SK-N-SH treated with all-trans-retinoic acid at 6 μM for 48 hours (cell line): ENCODE measurements around the gene MKRN3.

ENCODE experiments used
- ATAC-seq: fragments of 200-7000 bp; cut with Tn5 transposase; 3 replicates; pipeline ENCODE4 v1.9.1; 2020; ENCODE audit warnings: mild to moderate bottlenecking, moderate library complexity
- ARNTL ChIP-seq: fragments of 450-650 bp; formaldehyde crosslinking; IDR thresholded peaks from 2 replicates; pipeline ENCODE4 v1.5.0; 2020; ENCODE audit warnings: low read depth, mild to moderate bottlenecking, moderate library complexity, borderline replicate concordance
- BACH2 ChIP-seq: fragments of 250-450 bp; sonication (Bioruptor Pico); IDR thresholded peaks from 2 replicates; pipeline ENCODE4 v1.9.0; 2021; ENCODE audit warnings: mild to moderate bottlenecking, borderline replicate concordance
- CSDC2 ChIP-seq: fragments of 250-450 bp; sonication (Bioruptor Pico); IDR thresholded peaks from 2 replicates; pipeline ENCODE4 v1.5.0; 2020; ENCODE audit warnings: mild to moderate bottlenecking, moderate library complexity
- ESRRG ChIP-seq: fragments of 250-450 bp; sonication (Bioruptor Pico); IDR thresholded peaks from 2 replicates; pipeline ENCODE4 v1.6.1; 2021; ENCODE audit warnings: mild to moderate bottlenecking
- GLIS3 ChIP-seq: fragments of 250-450 bp; sonication (Bioruptor Pico); IDR thresholded peaks from 2 replicates; pipeline ENCODE4 v1.5.0; 2020; ENCODE audit warnings: mild to moderate bottlenecking, moderate library complexity
- ISL1 ChIP-seq: fragments of 250-450 bp; sonication (Bioruptor Pico); IDR thresholded peaks from 2 replicates; pipeline ENCODE4 v2.1.2; 2022; ENCODE audit warnings: mild to moderate bottlenecking, moderate library complexity
- OSR1 ChIP-seq: fragments of 250-450 bp; sonication (Bioruptor Pico); IDR thresholded peaks from 2 replicates; pipeline ENCODE4 v1.8.0; 2022; ENCODE audit warnings: moderate library complexity, mild to moderate bottlenecking, inconsistent platforms
- RARB ChIP-seq: fragments of 250-450 bp; sonication (Bioruptor Pico); IDR thresholded peaks from 2 replicates; pipeline ENCODE4 v1.8.0; 2021; ENCODE audit warnings: mild to moderate bottlenecking, moderate library complexity
- SNAI2 ChIP-seq: fragments of 250-450 bp; sonication (Bioruptor Pico); IDR thresholded peaks from 2 replicates; pipeline ENCODE4 v1.5.0; 2020; ENCODE audit warnings: mild to moderate bottlenecking, moderate library complexity
- TCF4 ChIP-seq: fragments of 250-450 bp; sonication (Bioruptor Pico); IDR thresholded peaks from 2 replicates; pipeline ENCODE4 v1.8.0; 2021; ENCODE audit warnings: mild to moderate bottlenecking, moderate library complexity, borderline replicate concordance
- TOX ChIP-seq: fragments of 250-450 bp; sonication (Bioruptor Pico); IDR thresholded peaks from 2 replicates; pipeline ENCODE4 v1.8.0; 2021; ENCODE audit warnings: mild to moderate bottlenecking, moderate library complexity, borderline replicate concordance
- ZC3H10 ChIP-seq: fragments of 250-450 bp; sonication (Bioruptor Pico); IDR thresholded peaks from 2 replicates; pipeline ENCODE4 v1.5.1; 2021; ENCODE audit warnings: mild to moderate bottlenecking, moderate library complexity
- ZFP3 ChIP-seq: fragments of 250-450 bp; sonication (Bioruptor Pico); IDR thresholded peaks from 2 replicates; pipeline ENCODE4 v1.5.0; 2020; ENCODE audit warnings: mild to moderate bottlenecking, moderate library complexity
- ZFP30 ChIP-seq: fragments of 450-650 bp; formaldehyde crosslinking; IDR thresholded peaks from 2 replicates; pipeline ENCODE4 v1.5.0; 2022; ENCODE audit warnings: mild to moderate bottlenecking, moderate library complexity
- ZNF565 ChIP-seq: fragments of 450-650 bp; formaldehyde crosslinking; conservative IDR thresholded peaks from 2 replicates; pipeline ENCODE4 v1.5.0; 2020; ENCODE audit warnings: low read depth, mild to moderate bottlenecking, moderate library complexity
- ZNF70 ChIP-seq: fragments of 450-650 bp; formaldehyde crosslinking; IDR thresholded peaks from 2 replicates; pipeline ENCODE4 v1.5.0; 2020; ENCODE audit warnings: mild to moderate bottlenecking, moderate library complexity
- ZNF8 ChIP-seq: fragments of 450-650 bp; formaldehyde crosslinking; IDR thresholded peaks from 2 replicates; pipeline ENCODE4 v1.5.0; 2020; ENCODE audit warnings: mild to moderate bottlenecking, moderate library complexity
- TF ChIP-seq, protein P1 (sequence below): fragments of 250-450 bp; sonication (Bioruptor Pico); IDR thresholded peaks from 2 replicates; pipeline ENCODE4 v1.5.1; 2020; ENCODE audit warnings: low read depth, mild to moderate bottlenecking, moderate library complexity
- TF ChIP-seq, protein P2 (sequence below): fragments of 250-450 bp; sonication (Bioruptor Pico); IDR thresholded peaks from 2 replicates; pipeline ENCODE4 v1.8.0; 2020; ENCODE audit warnings: mild to moderate bottlenecking, moderate library complexity, borderline replicate concordance
- TF ChIP-seq, protein P3 (sequence below): fragments of 250-450 bp; sonication (Bioruptor Pico); IDR thresholded peaks from 2 replicates; pipeline ENCODE4 v1.8.0; 2021; ENCODE audit warnings: low read depth, mild to moderate bottlenecking, moderate library complexity, borderline replicate concordance
- TF ChIP-seq, protein P4 (sequence below): fragments of 250-450 bp; sonication (Bioruptor Pico); IDR thresholded peaks from 2 replicates; pipeline ENCODE4 v1.5.1; 2021; ENCODE audit warnings: mild to moderate bottlenecking, moderate library complexity
- TF ChIP-seq, protein P5 (sequence below): fragments of 250-450 bp; sonication (Bioruptor Pico); IDR thresholded peaks from 2 replicates; pipeline ENCODE4 v1.5.0; 2020; ENCODE audit warnings: mild to moderate bottlenecking, moderate library complexity

The MKRN3 gene

DNA sequence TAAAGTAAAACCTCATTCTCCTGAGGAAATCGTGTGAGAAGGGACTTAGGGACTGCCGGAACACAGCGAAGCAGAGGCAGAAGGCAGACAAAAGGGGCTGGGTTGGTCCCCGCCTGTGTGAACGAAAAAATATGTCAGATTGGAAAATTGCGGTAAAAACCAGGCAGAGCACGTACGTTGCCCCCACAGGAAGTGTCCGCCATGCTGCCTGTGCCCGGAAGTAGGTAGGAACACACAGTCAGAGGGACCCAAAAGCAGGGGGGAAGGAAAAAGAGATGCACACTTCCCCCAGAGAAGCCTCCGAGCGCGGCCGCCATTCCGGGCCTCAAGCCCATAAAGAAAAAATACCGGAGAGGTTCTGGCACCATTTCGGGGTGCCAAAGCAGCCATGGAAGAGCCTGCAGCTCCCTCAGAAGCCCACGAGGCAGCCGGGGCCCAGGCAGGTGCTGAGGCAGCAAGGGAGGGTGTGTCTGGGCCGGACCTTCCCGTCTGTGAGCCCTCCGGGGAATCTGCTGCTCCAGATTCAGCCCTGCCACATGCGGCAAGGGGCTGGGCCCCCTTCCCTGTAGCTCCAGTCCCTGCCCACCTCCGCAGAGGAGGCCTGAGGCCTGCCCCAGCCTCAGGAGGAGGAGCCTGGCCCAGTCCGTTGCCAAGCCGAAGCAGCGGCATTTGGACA is at the start of gene MKRN3:
TSS of gene MKRN3 (plus strand) at position 280 of the 676 bp plus-strand sequence. CDS start at position 389, 109 bp downstream.
- peak; percentile 82 for ATAC-seq
- TF ChIP-seq ZFP30 (CRISPR knock-in tag) (no peak), TCF4 (CRISPR knock-in tag) (no peak), BACH2 (CRISPR knock-in tag) (no peak), RARB (CRISPR knock-in tag) (no peak), SNAI2 (CRISPR knock-in tag) (no peak), ARNTL (CRISPR knock-in tag) (no peak), ISL1 (CRISPR knock-in tag) (no peak), TOX (CRISPR knock-in tag) (no peak), CSDC2 (CRISPR knock-in tag) (no peak), OSR1 (no peak), GLIS3 (CRISPR knock-in tag) (no peak), ESRRG (no peak), ZNF8 (CRISPR knock-in tag) (no peak), ZNF565 (CRISPR knock-in tag) (no peak)
- TF ChIP-seq, protein P1, sequence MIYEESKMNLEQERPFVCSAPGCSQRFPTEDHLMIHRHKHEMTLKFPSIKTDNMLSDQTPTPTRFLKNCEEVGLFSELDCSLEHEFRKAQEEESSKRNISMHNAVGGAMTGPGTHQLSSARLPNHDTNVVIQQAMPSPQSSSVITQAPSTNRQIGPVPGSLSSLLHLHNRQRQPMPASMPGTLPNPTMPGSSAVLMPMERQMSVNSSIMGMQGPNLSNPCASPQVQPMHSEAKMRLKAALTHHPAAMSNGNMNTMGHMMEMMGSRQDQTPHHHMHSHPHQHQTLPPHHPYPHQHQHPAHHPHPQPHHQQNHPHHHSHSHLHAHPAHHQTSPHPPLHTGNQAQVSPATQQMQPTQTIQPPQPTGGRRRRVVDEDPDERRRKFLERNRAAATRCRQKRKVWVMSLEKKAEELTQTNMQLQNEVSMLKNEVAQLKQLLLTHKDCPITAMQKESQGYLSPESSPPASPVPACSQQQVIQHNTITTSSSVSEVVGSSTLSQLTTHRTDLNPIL (CRISPR knock-in tag): no peak
- TF ChIP-seq, protein P2, sequence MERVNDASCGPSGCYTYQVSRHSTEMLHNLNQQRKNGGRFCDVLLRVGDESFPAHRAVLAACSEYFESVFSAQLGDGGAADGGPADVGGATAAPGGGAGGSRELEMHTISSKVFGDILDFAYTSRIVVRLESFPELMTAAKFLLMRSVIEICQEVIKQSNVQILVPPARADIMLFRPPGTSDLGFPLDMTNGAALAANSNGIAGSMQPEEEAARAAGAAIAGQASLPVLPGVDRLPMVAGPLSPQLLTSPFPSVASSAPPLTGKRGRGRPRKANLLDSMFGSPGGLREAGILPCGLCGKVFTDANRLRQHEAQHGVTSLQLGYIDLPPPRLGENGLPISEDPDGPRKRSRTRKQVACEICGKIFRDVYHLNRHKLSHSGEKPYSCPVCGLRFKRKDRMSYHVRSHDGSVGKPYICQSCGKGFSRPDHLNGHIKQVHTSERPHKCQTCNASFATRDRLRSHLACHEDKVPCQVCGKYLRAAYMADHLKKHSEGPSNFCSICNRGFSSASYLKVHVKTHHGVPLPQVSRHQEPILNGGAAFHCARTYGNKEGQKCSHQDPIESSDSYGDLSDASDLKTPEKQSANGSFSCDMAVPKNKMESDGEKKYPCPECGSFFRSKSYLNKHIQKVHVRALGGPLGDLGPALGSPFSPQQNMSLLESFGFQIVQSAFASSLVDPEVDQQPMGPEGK (CRISPR knock-in tag): no peak
- TF ChIP-seq, protein P3, sequence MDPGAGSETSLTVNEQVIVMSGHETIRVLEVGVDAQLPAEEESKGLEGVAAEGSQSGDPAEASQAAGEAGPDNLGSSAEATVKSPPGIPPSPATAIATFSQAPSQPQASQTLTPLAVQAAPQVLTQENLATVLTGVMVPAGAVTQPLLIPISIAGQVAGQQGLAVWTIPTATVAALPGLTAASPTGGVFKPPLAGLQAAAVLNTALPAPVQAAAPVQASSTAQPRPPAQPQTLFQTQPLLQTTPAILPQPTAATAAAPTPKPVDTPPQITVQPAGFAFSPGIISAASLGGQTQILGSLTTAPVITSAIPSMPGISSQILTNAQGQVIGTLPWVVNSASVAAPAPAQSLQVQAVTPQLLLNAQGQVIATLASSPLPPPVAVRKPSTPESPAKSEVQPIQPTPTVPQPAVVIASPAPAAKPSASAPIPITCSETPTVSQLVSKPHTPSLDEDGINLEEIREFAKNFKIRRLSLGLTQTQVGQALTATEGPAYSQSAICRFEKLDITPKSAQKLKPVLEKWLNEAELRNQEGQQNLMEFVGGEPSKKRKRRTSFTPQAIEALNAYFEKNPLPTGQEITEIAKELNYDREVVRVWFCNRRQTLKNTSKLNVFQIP (CRISPR knock-in tag): no peak
- TF ChIP-seq, protein P4, sequence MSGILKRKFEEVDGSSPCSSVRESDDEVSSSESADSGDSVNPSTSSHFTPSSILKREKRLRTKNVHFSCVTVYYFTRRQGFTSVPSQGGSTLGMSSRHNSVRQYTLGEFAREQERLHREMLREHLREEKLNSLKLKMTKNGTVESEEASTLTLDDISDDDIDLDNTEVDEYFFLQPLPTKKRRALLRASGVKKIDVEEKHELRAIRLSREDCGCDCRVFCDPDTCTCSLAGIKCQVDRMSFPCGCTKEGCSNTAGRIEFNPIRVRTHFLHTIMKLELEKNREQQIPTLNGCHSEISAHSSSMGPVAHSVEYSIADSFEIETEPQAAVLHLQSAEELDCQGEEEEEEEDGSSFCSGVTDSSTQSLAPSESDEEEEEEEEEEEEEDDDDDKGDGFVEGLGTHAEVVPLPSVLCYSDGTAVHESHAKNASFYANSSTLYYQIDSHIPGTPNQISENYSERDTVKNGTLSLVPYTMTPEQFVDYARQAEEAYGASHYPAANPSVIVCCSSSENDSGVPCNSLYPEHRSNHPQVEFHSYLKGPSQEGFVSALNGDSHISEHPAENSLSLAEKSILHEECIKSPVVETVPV (CRISPR knock-in tag): no peak
- TF ChIP-seq, protein P5, sequence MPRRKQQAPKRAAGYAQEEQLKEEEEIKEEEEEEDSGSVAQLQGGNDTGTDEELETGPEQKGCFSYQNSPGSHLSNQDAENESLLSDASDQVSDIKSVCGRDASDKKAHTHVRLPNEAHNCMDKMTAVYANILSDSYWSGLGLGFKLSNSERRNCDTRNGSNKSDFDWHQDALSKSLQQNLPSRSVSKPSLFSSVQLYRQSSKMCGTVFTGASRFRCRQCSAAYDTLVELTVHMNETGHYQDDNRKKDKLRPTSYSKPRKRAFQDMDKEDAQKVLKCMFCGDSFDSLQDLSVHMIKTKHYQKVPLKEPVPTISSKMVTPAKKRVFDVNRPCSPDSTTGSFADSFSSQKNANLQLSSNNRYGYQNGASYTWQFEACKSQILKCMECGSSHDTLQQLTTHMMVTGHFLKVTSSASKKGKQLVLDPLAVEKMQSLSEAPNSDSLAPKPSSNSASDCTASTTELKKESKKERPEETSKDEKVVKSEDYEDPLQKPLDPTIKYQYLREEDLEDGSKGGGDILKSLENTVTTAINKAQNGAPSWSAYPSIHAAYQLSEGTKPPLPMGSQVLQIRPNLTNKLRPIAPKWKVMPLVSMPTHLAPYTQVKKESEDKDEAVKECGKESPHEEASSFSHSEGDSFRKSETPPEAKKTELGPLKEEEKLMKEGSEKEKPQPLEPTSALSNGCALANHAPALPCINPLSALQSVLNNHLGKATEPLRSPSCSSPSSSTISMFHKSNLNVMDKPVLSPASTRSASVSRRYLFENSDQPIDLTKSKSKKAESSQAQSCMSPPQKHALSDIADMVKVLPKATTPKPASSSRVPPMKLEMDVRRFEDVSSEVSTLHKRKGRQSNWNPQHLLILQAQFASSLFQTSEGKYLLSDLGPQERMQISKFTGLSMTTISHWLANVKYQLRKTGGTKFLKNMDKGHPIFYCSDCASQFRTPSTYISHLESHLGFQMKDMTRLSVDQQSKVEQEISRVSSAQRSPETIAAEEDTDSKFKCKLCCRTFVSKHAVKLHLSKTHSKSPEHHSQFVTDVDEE (CRISPR knock-in tag): no peak

DNA sequence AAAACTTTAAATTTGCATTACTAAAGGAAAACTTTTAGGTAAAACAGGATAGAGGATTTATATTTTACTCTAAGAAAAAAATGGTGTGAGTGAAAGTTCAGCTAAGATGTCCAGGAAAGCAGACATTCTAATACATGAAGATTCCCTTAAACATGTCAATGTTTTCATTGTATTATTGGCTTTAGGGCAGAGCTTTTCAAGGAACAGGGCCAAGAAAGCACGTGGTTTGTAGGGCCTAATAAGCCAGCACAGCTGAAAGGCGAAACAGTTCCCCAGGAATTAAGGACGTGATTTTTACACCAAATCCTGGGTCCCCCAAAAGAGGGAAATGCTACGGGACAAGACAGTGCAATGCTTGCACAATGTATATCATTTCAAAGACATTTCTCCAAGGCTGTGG is 48.6 kb upstream of the MKRN3 start:
- TF ChIP-seq ESRRG: no peak
- TF ChIP-seq ZNF70: no peak
- TF ChIP-seq, protein P2 (CRISPR knock-in tag): no peak
- no peak for TF ChIP-seq GLIS3 (CRISPR knock-in tag)
- TF ChIP-seq, protein P1 (CRISPR knock-in tag): no peak
- no peak for TF ChIP-seq ZFP30 (CRISPR knock-in tag)
- TF ChIP-seq CSDC2 (CRISPR knock-in tag): no peak
- TF ChIP-seq ZFP3 (CRISPR knock-in tag): no peak
- TF ChIP-seq ZNF565 (CRISPR knock-in tag): no peak
- TF ChIP-seq, protein P4 (CRISPR knock-in tag): no peak
- TF ChIP-seq SNAI2 (CRISPR knock-in tag): no peak
- no peak for TF ChIP-seq ARNTL (CRISPR knock-in tag)
- TF ChIP-seq, protein P3 (CRISPR knock-in tag): no peak
- TF ChIP-seq ZC3H10 (CRISPR knock-in tag): no peak
- no peak for ATAC-seq
